Smooth muscle cell (in vitro differentiated cells): ENCODE measurements around the gene CELSR1. TPM values are rescaled to one million over a fixed set of nuclear protein-coding genes. Genes with fewer than 3 reads are reported as not detected.
A peak's percentile ranks its signal among the peaks of the same experiment; 100 is the strongest.

Source experiments
- DNase-seq: peaks from one replicate; lab custom pipeline; 2025; ENCODE audit not compliant: unreplicated experiment; lab: John Stamatoyannopoulos, UW
- H2AFZ ChIP-seq: fragments of 200-600 bp; sonication (generic); 2 replicates; pipeline ENCODE4 v1.6.0; 2016; ENCODE audit warnings: antibody characterized with exemption, low read depth, mild to moderate bottlenecking
- H3F3A ChIP-seq: fragments of 200-600 bp; sonication (generic); 2 replicates; pipeline ENCODE4 v1.6.0; 2017; ENCODE audit warnings: antibody characterized with exemption, low read depth
- H3K27ac ChIP-seq: fragments of 200-600 bp; sonication (generic); 2 replicates; pipeline ENCODE4 v1.5.1; 2016; ENCODE audit warnings: low read depth, mild to moderate bottlenecking
- H3K27me3 ChIP-seq: fragments of 200-600 bp; sonication (generic); 2 replicates; pipeline ENCODE4 v1.6.1; 2016; ENCODE audit warnings: low read depth, mild to moderate bottlenecking
- H3K36me3 ChIP-seq: fragments of 200-600 bp; sonication (generic); 2 replicates; pipeline ENCODE4 v1.5.1; 2016; ENCODE audit warnings: low read depth
- H3K4me1 ChIP-seq: fragments of 200-600 bp; sonication (generic); 2 replicates; pipeline ENCODE4 v1.5.1; 2016; ENCODE audit warnings: low read depth
- H3K4me2 ChIP-seq: fragments of 200-600 bp; sonication (generic); 2 replicates; pipeline ENCODE4 v1.6.0; 2016; ENCODE audit warnings: mild to moderate bottlenecking
- H3K4me3 ChIP-seq: fragments of 200-600 bp; sonication (generic); 2 replicates; pipeline ENCODE4 v1.5.1; 2016; ENCODE audit warnings: mild to moderate bottlenecking
- H3K79me2 ChIP-seq: fragments of 200-600 bp; sonication (generic); 2 replicates; pipeline ENCODE4 v1.6.0; 2016; ENCODE audit warnings: low read depth, mild to moderate bottlenecking
- H3K9ac ChIP-seq: fragments of 200-600 bp; sonication (generic); 2 replicates; pipeline ENCODE4 v1.6.0; 2016; ENCODE audit warnings: low read depth
- H3K9me3 ChIP-seq: fragments of 200-600 bp; sonication (generic); replicated peaks from 2 replicates; pipeline ENCODE4 v1.5.1; 2016; ENCODE audit warnings: low read depth
- H4K20me1 ChIP-seq: fragments of 200-600 bp; sonication (generic); 2 replicates; pipeline ENCODE4 v1.6.0; 2016; ENCODE audit warnings: low read depth
- WGBS: methylation state at CpG from one replicate; pipeline ENCODE4 v1.1.7; 2016; ENCODE audit warnings: low lambda C conversion rate; 5-methylcytosine and 5-hydroxymethylcytosine counted together
- polyA plus RNA-seq: library from polyadenylated mRNA; unstranded; fragments of >200 nt; fragmentation: Nextera tagmentation; extraction: Ambion mirVana; gene quantifications from 2 replicates; pipeline ENCODE4 v1.2.1, GENCODE V29; 2016
- total RNA-seq: library from RNA; depleted of rRNA; stranded (reverse); fragments of >200 nt; gene quantifications from 2 replicates; pipeline ENCODE4 v1.2.3, GENCODE V29; 2014
- TF ChIP-seq, protein P1 (sequence below): fragments of 200-600 bp; sonication (generic); IDR thresholded peaks from 2 replicates; pipeline ENCODE4 v1.5.1; 2017; ENCODE audit warnings: borderline replicate concordance, mild to moderate bottlenecking, antibody characterized with exemption; ENCODE audit not compliant: insufficient read depth, poor library complexity, severe bottlenecking

Gene CELSR1
- total and polyA plus RNA-seq, 2 experiments from 2014 or later, result 3.6 to 15.2 TPM

DNA sequence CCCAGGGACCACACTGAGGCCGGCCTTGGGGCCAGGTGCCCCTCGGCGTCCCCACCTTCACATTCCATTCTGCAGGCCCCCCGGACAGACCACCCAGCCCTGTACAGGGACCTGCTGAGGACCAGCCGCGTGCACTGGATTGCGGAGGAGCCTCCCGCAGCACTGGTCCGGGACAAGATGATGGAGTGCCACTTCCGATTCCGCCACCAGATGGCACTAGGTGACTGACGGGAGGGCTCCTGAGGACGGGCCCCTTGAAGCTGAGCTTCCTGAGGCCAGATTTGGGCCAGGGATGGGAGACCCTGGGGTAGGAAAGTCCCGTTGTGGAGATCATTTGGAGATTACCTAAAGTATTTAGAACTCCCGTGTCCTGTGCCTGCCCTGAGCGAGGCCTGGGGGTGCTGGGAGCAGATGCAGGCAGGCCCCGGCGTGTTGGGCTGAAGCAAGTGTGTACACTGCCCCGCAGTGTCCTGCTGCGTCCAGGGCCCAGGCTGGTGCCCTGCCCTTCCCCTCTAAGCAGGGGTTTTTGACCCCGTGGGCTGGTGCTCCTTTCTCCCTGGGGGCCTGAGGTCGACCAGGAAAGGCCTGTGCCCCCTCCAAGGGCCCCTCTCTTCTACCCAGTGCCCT, 181.9 kb downstream of the CELSR1 start:
- H3K9ac ChIP-seq, result no peak overlapping the region
- no peaks in the 10 kb centered on the region for H3K9me3 ChIP-seq
- TF ChIP-seq, protein P1, sequence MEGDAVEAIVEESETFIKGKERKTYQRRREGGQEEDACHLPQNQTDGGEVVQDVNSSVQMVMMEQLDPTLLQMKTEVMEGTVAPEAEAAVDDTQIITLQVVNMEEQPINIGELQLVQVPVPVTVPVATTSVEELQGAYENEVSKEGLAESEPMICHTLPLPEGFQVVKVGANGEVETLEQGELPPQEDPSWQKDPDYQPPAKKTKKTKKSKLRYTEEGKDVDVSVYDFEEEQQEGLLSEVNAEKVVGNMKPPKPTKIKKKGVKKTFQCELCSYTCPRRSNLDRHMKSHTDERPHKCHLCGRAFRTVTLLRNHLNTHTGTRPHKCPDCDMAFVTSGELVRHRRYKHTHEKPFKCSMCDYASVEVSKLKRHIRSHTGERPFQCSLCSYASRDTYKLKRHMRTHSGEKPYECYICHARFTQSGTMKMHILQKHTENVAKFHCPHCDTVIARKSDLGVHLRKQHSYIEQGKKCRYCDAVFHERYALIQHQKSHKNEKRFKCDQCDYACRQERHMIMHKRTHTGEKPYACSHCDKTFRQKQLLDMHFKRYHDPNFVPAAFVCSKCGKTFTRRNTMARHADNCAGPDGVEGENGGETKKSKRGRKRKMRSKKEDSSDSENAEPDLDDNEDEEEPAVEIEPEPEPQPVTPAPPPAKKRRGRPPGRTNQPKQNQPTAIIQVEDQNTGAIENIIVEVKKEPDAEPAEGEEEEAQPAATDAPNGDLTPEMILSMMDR, result peak; percentile 78
- no peaks in the 10 kb centered on the region for H3K4me1 ChIP-seq
- H3K27me3 ChIP-seq, result no peaks in the 10 kb centered on the region
- H3K27ac ChIP-seq, result no peak overlapping the region
- H3F3A ChIP-seq, result no peaks in the 10 kb centered on the region
- DNase-seq, result peak; percentile 11
- no peaks in the 10 kb centered on the region for H3K79me2 ChIP-seq
- H2AFZ ChIP-seq, result no peak overlapping the region
- no peaks in the 10 kb centered on the region for H3K36me3 ChIP-seq
- H3K4me3 ChIP-seq, result no peak overlapping the region
- peaks cover 45% of the 10 kb centered on the region for H4K20me1 ChIP-seq
- H3K4me2 ChIP-seq, result no peak overlapping the region
- 66% methylated on average over 22 of the region's 22 CpGs for WGBS

DNA sequence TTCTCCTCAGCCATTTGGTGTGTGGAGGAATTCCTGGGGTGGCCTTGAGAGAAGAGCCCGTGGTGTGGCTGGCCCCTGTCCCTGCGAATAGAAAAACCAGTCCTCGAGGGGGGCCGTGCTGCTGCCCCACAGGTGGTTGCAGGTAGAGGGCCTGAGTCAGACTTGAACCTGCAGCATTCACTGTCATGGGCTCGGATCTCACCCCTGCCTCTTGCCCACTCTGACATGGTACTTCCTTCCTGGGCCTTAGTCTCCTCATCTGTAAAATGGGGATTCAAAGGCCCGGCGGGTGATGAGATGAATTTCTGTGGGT, 182.5 kb downstream of the CELSR1 start:
- H3K4me2 ChIP-seq, result no peak overlapping the region
- H3K27me3 ChIP-seq, result no peaks in the 10 kb centered on the region
- H3K79me2 ChIP-seq, result no peaks in the 10 kb centered on the region
- no peak overlapping the region for H3K9ac ChIP-seq
- DNase-seq, result no peak
- H3F3A ChIP-seq, result no peaks in the 10 kb centered on the region
- H4K20me1 ChIP-seq, result peaks cover 50% of the 10 kb centered on the region
- H3K4me3 ChIP-seq, result no peak overlapping the region
- H2AFZ ChIP-seq, result no peak overlapping the region
- H3K36me3 ChIP-seq, result peaks cover 3% of the 10 kb centered on the region
- WGBS, result 95% methylated on average over 7 of the region's 7 CpGs
- no peaks in the 10 kb centered on the region for H3K4me1 ChIP-seq
- TF ChIP-seq, protein P1, result no peak
- no peaks in the 10 kb centered on the region for H3K9me3 ChIP-seq
- no peak overlapping the region for H3K27ac ChIP-seq

DNA sequence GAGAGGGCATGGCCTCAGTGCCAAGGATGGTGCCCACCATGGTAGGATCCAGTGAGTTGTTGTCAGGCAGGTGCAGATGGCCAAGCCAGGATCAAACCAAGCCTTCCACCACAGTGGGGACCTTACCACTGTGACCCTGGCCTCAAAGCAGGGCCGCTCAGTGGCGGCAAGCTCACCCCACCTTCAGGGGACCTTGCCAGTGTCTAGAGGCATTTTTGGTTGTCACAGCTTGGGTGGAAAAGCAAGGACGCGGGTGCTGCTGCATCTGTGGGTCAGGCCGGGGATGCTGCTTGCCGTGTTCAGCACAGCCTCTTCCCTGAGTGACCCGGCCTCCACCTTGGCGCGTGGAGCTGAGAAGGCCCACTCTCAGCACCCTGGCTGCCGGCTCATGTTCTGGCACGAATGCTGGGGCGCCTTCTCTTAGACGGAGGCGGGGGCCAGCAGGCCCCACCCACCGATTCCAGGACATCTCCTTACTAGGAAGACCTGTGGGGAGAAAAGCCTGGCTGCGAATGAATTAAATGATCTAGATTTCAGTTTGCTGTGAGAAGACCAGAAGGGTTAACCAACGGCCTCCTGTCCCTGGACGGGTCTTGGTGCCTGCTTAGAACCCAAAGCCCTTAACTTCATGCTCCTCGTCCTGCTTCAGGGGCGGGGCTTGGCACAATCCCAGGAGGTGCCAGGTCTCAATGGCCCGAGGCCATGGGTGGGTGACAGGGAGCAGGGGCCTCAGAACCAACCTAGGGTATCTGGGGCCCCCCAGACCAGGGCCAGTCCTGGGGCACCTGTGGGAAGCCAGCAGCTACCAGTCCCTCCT, 183.0 kb downstream of the CELSR1 start:
- Histone ChIP-seq H3K9me3 (no peaks in the 10 kb centered on the region), H4K20me1 (peaks cover 55% of the 10 kb centered on the region), H3K9ac (no peak overlapping the region), H3K4me1 (no peaks in the 10 kb centered on the region), H3F3A (no peaks in the 10 kb centered on the region), H3K36me3 (peaks cover 7% of the 10 kb centered on the region), H3K27me3 (no peaks in the 10 kb centered on the region), H3K79me2 (no peaks in the 10 kb centered on the region), H3K27ac (no peak overlapping the region), H3K4me3 (no peak overlapping the region), H3K4me2 (no peak overlapping the region), H2AFZ (no peak overlapping the region)
- whole genome bisulfite sequencing, result 94% methylated on average over 21 of the region's 21 CpGs
- DNase-seq, result no peak
- TF ChIP-seq, protein P1, result no peak
